ENCODE results near the gene LATS2. TPM values are rescaled to one million over a fixed set of nuclear protein-coding genes. Genes with fewer than 3 reads are reported as not detected.

The LATS2 gene
- total RNA-seq (2022; extraction: Qiagen RNA extraction) = 10.1 to 15.0 TPM (median 13.5 TPM) in 5 replicates

DNA sequence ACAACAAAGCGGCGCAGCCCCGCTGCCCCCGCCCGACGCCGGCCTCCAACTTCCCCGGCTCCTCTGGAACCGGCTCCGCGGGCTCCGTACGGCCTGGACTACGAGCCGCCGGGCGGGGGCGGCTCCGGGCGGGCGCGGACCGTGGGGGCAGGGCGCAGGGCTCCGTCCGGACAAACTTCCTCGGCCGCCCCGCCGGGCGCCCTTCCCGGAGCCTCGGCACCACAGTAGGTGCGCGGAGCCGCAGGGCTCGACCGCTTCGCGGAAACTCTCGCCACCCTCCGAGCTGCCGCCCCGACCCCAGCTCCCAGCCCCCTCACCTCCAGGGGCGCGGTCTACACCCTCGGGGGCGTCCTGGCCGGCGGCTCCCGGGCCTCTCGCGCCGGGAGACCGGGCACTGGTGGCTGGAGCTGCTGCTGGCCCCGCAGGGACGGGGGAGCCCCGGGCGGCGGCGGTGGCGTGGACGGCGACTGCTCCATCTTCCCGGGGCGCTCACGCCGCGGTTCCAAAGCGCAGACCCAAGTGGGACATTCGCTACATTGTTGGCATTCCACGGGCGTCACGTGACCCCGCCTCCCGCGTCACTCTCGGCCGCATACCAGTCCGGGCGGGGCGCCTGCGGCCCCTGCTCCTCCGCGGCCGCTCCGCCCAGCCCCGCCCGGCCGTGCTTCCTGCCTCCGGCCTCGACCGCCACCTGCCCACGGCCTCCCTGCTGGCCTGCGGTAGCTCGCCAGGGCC is at the start of gene LATS2:
Gene LATS2, minus strand, starts transcription at position 558 of the 735 bp plus-strand sequence. CDS start 15,560 bp downstream, outside the sequence.

Other genes with a start within 250 kb of the LATS2 start
- gene XPO4, start 158.8 kb downstream of the LATS2 start, total RNA-seq (2022; extraction: Qiagen RNA extraction) = 5.3 to 8.1 TPM (median 7.4 TPM) in 5 replicates
- gene SAP18, start 78.5 kb upstream of the LATS2 start, total RNA-seq (2022; extraction: Qiagen RNA extraction) = 127 to 183 TPM (median 152 TPM) in 5 replicates
- gene SKA3, start 115.0 kb upstream of the LATS2 start, total RNA-seq (2022; extraction: Qiagen RNA extraction) = 14.3 to 17.2 TPM (median 16.0 TPM) in 5 replicates
- 19.3 to 26.4 TPM (median 22.9 TPM) in 5 replicates for gene MRPL57, start 115.1 kb upstream of the LATS2 start, total RNA-seq (2022; extraction: Qiagen RNA extraction)

Data from A549 treated with dexamethasone at 1 μM for 4 hours (cell line).